ENCODE measurements around the gene ZNF132. TPM values are rescaled to one million over a fixed set of nuclear protein-coding genes. Genes with fewer than 3 reads are reported as not detected.

Gene ZNF132
- total RNA-seq, 3 donors from 2014 or later (not counting 1 experiment from before 2014, with no cell fraction given), result 0.88 to 1.6 (median 1.5) TPM

DNA sequence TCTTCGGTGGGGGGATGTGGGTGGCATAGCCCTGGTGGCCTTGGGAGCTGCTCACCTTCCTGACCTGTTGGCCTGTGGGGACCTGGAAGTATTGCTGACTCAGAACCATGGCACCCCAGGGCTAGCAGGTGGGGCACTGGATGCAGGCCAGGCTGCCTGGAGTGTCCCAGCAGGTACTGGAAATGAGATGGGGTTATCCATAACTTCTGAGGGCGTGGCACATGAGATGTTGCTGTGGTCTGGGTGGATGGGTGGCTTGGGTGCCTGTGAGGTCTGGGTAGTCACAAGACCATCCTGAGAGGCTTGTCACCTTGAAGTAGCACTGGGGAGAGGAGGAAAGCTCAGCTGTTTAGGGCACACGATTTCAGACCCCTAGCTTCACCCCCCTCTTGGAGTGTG lies 45.1 kb downstream of the ZNF132 start:
- H3K36me3 ChIP-seq (ENCODE audit: control insufficient read depth, insufficient read depth, low read length), result peaks cover 29% of the 10 kb centered on the region
- H3K36me3 Mint-ChIP-seq, result peaks cover 8% of the 10 kb centered on the region
- ATAC-seq (no peak), DNase-seq (no peak)
- TF ChIP-seq, protein P1, sequence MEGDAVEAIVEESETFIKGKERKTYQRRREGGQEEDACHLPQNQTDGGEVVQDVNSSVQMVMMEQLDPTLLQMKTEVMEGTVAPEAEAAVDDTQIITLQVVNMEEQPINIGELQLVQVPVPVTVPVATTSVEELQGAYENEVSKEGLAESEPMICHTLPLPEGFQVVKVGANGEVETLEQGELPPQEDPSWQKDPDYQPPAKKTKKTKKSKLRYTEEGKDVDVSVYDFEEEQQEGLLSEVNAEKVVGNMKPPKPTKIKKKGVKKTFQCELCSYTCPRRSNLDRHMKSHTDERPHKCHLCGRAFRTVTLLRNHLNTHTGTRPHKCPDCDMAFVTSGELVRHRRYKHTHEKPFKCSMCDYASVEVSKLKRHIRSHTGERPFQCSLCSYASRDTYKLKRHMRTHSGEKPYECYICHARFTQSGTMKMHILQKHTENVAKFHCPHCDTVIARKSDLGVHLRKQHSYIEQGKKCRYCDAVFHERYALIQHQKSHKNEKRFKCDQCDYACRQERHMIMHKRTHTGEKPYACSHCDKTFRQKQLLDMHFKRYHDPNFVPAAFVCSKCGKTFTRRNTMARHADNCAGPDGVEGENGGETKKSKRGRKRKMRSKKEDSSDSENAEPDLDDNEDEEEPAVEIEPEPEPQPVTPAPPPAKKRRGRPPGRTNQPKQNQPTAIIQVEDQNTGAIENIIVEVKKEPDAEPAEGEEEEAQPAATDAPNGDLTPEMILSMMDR (IDR thresholded peaks at IDR 0.05), result no peak
- H3K9me3 ChIP-seq (ENCODE audit: control insufficient read depth, insufficient read depth, low read length), result no peaks in the 10 kb centered on the region
- H3K27me3 ChIP-seq (ENCODE audit: control insufficient read depth, insufficient read depth, low read length), result peaks cover 10% of the 10 kb centered on the region
- peaks cover 3% of the 10 kb centered on the region for H3K4me1 ChIP-seq (ENCODE audit: control insufficient read depth, insufficient read depth, low read length)
- H3K4me3 Mint-ChIP-seq, result no peak overlapping the region
- intact Hi-C loops (cut with micrococcal nuclease), result no loop called here
- H3K27ac Mint-ChIP-seq, result no peak overlapping the region
- H3K4me3 ChIP-seq (ENCODE audit: low read length), result no peak overlapping the region
- peaks cover 0 to 20% of the 10 kb centered on the region in 2 donors for H3K27me3 Mint-ChIP-seq (ENCODE audit: low read depth in 2 of 2)
- no peaks in the 10 kb centered on the region for H3K9me3 Mint-ChIP-seq
- H3K4me1 Mint-ChIP-seq, result peaks cover 0 to 4% of the 10 kb centered on the region in 2 donors
- no peak overlapping the region for H3K27ac ChIP-seq (ENCODE audit: low read length)
- WGBS (ENCODE audit: insufficient coverage), result 94% methylated on average over 2 of the region's 3 CpGs

DNA sequence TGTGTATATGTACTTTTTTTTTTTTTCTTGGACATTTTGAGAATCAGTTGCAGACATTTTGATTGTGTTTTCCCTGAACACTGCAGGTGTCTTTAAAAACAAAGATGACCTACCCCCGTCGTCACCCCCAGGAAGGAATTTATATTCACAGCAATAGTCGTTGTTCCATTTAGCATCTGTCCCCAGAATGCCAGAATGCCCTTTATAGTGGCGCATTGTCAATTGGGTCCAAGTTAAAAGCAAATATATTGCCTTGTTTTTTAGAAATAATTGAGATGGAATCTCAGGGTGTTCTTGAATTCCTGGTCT lies 46.3 kb downstream of the ZNF132 start:
- DNase-seq (no peak), ATAC-seq (no peak)
- no peak overlapping the region for H3K27ac Mint-ChIP-seq
- no peaks in the 10 kb centered on the region for H3K9me3 ChIP-seq (ENCODE audit: control insufficient read depth, insufficient read depth, low read length)
- H3K4me1 Mint-ChIP-seq, result peaks cover 0 to 10% of the 10 kb centered on the region in 2 donors
- no peak overlapping the region for H3K4me3 Mint-ChIP-seq
- intact Hi-C loops (cut with micrococcal nuclease), result no loop called here
- 97% methylated on average over 4 of the region's 4 CpGs for WGBS (ENCODE audit: insufficient coverage)
- peaks cover 8% of the 10 kb centered on the region for H3K36me3 Mint-ChIP-seq
- H3K9me3 Mint-ChIP-seq, result no peaks in the 10 kb centered on the region
- TF ChIP-seq, protein P1 (IDR thresholded peaks at IDR 0.05), result no peak
- H3K4me3 ChIP-seq (ENCODE audit: low read length), result no peak overlapping the region
- H3K4me1 ChIP-seq (ENCODE audit: control insufficient read depth, insufficient read depth, low read length), result peaks cover 3% of the 10 kb centered on the region
- peaks cover 0 to 16% of the 10 kb centered on the region in 2 donors for H3K27me3 Mint-ChIP-seq (ENCODE audit: low read depth in 2 of 2)
- H3K27me3 ChIP-seq (ENCODE audit: control insufficient read depth, insufficient read depth, low read length), result peaks cover 10% of the 10 kb centered on the region
- peaks cover 34% of the 10 kb centered on the region for H3K36me3 ChIP-seq (ENCODE audit: control insufficient read depth, insufficient read depth, low read length)
- no peak overlapping the region for H3K27ac ChIP-seq (ENCODE audit: low read length)

DNA sequence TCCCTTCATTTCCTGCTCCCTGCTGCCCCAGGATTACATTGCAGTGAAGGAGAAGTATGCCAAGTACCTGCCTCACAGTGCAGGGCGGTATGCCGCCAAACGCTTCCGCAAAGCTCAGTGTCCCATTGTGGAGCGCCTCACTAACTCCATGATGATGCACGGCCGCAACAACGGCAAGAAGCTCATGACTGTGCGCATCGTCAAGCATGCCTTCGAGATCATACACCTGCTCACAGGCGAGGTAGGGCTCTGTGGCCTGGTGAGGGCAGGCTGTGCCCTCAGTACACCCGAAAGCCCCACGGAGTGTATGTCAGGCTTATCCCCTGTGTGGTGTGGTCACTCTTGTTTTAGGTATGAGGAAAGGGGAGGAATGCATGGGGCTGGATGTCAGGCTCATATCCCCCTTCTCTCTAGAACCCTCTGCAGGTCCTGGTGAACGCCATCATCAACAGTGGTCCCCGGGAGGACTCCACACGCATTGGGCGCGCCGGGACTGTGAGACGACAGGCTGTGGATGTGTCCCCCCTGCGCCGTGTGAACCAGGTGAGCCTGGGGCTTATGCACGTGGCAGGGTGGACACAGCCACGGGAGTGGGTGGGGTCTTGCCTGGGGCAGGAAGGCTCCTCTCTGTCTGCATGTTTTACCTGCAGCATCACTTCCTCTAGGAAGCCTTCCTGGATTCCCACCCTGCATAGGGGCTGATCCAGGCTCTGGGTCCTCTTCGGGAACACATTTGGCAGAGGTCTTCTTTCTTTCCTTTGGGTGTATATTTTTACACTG lies 46.8 kb downstream of the ZNF132 start:
- H3K27ac Mint-ChIP-seq, result no peak overlapping the region
- no peak overlapping the region for H3K4me3 ChIP-seq (ENCODE audit: low read length)
- H3K9me3 Mint-ChIP-seq, result no peaks in the 10 kb centered on the region
- ATAC-seq (no peak), DNase-seq (no peak)
- H3K27ac ChIP-seq (ENCODE audit: low read length), result no peak overlapping the region
- H3K27me3 ChIP-seq (ENCODE audit: control insufficient read depth, insufficient read depth, low read length), result peaks cover 10% of the 10 kb centered on the region
- H3K27me3 Mint-ChIP-seq (ENCODE audit: low read depth in 2 of 2), result peaks cover 0 to 14% of the 10 kb centered on the region in 2 donors
- H3K36me3 Mint-ChIP-seq, result peaks cover 8% of the 10 kb centered on the region
- TF ChIP-seq, protein P1 (IDR thresholded peaks at IDR 0.05), result no peak
- peaks cover 4% of the 10 kb centered on the region for H3K4me1 ChIP-seq (ENCODE audit: control insufficient read depth, insufficient read depth, low read length)
- H3K36me3 ChIP-seq (ENCODE audit: control insufficient read depth, insufficient read depth, low read length), result peaks cover 35% of the 10 kb centered on the region
- intact Hi-C loops (cut with micrococcal nuclease), result no loop called here
- no peak overlapping the region for H3K4me3 Mint-ChIP-seq
- H3K9me3 ChIP-seq (ENCODE audit: control insufficient read depth, insufficient read depth, low read length), result no peaks in the 10 kb centered on the region
- 95% methylated on average over 26 of the region's 26 CpGs for WGBS (ENCODE audit: insufficient coverage)
- H3K4me1 Mint-ChIP-seq, result peaks cover under 1 to 12% of the 10 kb centered on the region in 2 donors

DNA sequence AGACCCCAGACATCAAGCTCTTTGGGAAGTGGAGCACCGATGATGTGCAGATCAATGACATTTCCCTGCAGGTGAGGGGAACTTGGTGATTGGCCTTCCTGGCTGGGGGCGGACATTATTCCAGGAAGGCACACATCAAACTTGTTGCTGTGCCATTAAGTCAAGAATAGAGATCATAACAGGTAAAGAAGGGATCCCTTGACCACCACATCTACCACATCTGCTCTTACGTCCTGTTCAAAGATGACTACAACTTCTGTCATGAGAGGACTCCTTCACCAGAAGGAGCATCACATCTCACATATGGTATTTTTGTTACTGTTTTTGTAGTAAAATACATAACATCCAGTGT lies 51.8 kb downstream of the ZNF132 start:
- intact Hi-C loops (cut with micrococcal nuclease), result loop anchor here (10.0 kb wide), 1 partner anchor 203 kb away; the partner anchor contains the start of gene ZNF274
- 83% methylated on average over 2 of the region's 3 CpGs for WGBS (ENCODE audit: insufficient coverage)
- peak overlapping the region; percentile 96 for H3K27ac ChIP-seq (ENCODE audit: low read length)
- Mint-ChIP-seq H3K4me3 (peak overlapping the region; percentile 97), H3K4me1 (peaks cover 14 to 37% of the 10 kb centered on the region in 2 donors), H3K9me3 (no peaks in the 10 kb centered on the region), H3K27me3 (ENCODE audit: low read depth in 2 of 2) (no peaks in the 10 kb centered on the region), H3K36me3 (no peaks in the 10 kb centered on the region), H3K27ac (peak overlapping the region; percentile 98)
- peaks cover 18% of the 10 kb centered on the region for H3K36me3 ChIP-seq (ENCODE audit: control insufficient read depth, insufficient read depth, low read length)
- H3K4me1 ChIP-seq (ENCODE audit: control insufficient read depth, insufficient read depth, low read length), result peaks cover 30% of the 10 kb centered on the region
- H3K4me3 ChIP-seq (ENCODE audit: low read length), result peak overlapping the region; percentile 55
- no peaks in the 10 kb centered on the region for H3K27me3 ChIP-seq (ENCODE audit: control insufficient read depth, insufficient read depth, low read length)
- H3K9me3 ChIP-seq (ENCODE audit: control insufficient read depth, insufficient read depth, low read length), result no peaks in the 10 kb centered on the region
- DNase-seq, result no peak
- TF ChIP-seq, protein P1 (IDR thresholded peaks at IDR 0.05), result no peak
- no peak for ATAC-seq

Measured in natural killer cell (primary cell).